Brain pericyte (primary cell): ENCODE measurements around the gene CHST9.

ENCODE experiments used
- DNase-seq: peaks from one replicate; pipeline ENCODE4 v3.0.0-alpha.2; 2012; ENCODE audit warnings: low read depth, low spot score

Gene CHST9

GRCh38 chr18:26868968-26869586 lies 316.0 kb downstream of the CHST9 start:
- no peak for DNase-seq

- no peak for DNase-seq
Observed at GRCh38 chr18:26867471-26867870, 317.6 kb downstream of the CHST9 start.

- no peak for DNase-seq
Observed at GRCh38 chr18:26865557-26865956, 319.6 kb downstream of the CHST9 start, which contains the start of gene AQP4. Gene AQP4 (minus strand): TSS chr18:26865707. CDS start chr18:26865689, 18 bp downstream.

- no peak for DNase-seq
Observed at GRCh38 chr18:26864658-26865057, 320.4 kb downstream of the CHST9 start.

GRCh38 chr18:26863921-26864497 lies 321.1 kb downstream of the CHST9 start:
- DNase-seq, result no peak

GRCh38 chr18:26863122-26863879 lies 321.8 kb downstream of the CHST9 start:
- no peak for DNase-seq

- no peak for DNase-seq
Observed at GRCh38 chr18:26862084-26862483, 323.0 kb downstream of the CHST9 start.
